Lung microvascular endothelial cell (primary cell): ENCODE data around the gene GET4. TPM values are rescaled to one million over a fixed set of nuclear protein-coding genes. Genes with fewer than 3 reads are reported as not detected.
"Not testable (repeated sequence)": the region's sequence is repeated elsewhere in the genome, so short reads cannot be mapped to it uniquely, and the experiment has no call there.

ENCODE experiments used
- DNase-seq, 2 donors: peaks; one replicate each; pipeline versions ENCODE4 v3.0.0 to v3.0.0-alpha.2; 2010; ENCODE audit warnings: low read depth in 2 of 2
- total RNA-seq: library from RNA; depleted of rRNA; stranded (reverse); fragments of >200 nt; gene quantifications from 2 replicates; pipeline ENCODE4 v1.2.1, GENCODE V29; 2014

The GET4 gene
- total RNA-seq, 1 donor from 2014 or later = 38.3 TPM

DNA sequence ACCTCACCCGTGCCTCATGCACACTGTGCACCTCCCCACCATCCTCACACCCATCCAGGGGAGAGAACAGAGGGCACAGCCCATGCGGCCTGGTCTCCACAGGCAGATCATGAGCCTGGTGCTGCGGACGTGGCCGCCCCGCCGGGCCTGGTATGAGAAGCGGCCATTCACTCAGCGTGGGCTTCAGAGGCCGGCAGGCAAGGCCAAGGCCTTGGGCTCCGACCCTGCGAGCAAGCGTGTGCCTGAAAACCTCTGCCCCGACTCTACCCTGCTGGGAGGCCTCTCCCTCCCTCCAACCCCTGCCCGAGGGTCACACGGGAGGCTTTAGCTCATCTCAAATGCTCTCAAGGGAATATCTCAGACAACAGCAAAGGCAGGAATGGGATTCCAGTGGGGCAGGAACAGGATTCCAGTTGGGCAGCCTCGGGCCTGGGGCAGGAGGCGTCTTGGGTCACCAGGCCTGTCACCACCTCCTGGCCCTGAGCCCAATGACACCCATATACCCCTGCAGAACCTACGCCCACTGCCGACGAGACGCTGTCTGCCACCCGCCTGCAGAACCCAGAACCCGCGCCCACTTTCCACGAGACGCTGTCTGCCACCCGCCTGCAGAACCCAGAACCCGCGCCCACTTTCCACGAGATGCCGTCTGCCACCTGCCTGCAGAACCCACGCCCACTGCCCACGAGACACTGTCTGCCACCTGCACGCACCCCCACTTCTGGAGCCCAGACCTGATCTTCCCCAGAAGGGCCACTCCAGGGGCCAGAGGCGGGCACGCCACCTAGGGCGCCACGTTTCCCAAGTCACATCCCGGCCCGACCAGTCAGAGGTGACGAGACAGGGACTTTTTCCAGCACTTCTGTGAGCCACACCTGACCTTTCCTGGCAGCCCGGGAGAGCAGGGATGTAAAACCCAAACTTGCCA is 39.2 kb downstream of the GET4 start:
- DNase-seq = no peak

DNA sequence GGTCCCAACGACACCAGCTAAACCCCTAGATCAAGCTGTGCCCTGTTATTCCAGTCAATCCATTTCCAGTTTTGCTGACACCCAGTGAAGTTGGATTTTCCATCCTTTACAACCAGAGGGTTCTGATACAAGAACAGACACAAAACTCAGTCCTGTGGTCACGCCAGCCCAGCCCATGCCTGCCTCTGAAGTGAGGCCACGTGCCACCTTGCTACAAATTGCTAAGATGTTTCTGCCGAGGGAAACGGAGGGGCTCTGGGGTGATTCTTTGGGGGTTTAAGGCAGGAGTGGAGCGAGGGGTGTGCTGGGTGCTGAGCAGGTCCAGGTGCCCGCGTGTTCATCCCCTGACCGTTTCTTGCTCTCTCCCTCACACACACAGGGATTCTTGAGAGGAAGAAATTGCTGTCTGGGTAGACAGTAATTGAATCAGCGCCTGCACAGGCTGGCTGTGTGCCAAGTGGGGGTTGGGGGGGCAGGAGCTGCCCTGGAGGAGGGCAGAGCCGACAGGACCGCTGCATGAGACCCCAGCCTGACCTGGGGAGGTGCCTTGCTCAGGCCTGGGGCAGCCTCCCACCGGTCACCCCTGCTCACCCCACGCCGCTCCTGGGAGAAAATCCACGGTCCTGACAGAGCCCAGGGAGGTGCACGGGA is 40.1 kb downstream of the GET4 start:
- no peak for DNase-seq

DNA sequence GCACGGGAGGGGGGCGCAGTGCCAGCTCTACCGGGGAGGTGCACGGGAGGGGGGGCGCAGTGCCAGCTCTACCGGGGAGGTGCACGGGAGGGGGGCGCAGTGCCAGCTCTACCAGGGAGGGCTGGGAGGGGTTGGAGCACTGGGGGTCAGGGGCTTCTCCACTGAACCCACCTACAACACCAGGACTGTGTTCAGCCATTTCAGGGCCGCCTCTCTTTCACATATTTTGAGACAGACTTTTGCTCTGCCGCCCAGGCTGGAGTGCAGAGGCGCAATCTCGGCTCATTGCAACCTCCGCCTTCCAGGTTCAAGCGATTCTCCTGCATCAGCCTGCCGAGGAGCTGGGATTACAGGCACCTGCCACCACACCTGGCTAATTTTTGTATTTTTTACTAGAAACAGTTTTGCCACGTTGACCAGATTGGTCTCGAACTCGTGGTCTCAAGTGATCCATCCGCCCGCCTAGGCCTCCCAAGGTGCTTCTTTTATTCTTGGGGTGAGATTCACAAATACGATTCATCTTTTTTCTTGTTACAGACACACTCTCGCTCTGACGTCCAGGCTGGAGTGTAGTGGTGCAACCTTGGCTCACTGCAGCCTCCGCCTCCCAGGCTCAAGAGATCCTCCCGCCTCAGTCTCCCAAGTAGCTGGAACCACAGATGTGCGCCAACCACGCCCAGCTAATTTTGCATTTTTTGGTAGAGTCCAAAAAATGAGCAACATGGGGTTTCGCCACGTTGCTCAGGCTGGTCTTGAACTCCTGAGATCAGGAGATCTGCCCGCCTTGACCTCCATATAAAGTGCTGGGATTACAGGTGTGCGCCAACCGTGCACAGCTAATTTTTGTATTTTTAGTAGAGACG is 41.1 kb downstream of the GET4 start:
- no peak for DNase-seq

DNA sequence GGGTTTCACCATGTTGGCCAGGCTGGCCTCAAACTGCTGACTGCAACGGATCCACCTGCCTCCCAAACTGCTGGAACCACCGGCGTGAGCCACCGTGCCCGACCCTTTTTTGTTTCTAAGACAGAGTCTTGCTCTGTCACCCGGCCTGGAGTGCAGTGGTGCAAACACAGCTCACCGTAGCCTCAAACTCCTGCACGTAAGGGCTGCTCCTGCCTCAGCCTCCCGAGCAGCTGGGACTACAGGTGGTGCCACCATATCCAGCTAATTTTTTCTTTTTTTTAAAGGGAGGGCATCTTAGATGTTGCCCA is 41.7 kb downstream of the GET4 start:
- DNase-seq = no peak

DNA sequence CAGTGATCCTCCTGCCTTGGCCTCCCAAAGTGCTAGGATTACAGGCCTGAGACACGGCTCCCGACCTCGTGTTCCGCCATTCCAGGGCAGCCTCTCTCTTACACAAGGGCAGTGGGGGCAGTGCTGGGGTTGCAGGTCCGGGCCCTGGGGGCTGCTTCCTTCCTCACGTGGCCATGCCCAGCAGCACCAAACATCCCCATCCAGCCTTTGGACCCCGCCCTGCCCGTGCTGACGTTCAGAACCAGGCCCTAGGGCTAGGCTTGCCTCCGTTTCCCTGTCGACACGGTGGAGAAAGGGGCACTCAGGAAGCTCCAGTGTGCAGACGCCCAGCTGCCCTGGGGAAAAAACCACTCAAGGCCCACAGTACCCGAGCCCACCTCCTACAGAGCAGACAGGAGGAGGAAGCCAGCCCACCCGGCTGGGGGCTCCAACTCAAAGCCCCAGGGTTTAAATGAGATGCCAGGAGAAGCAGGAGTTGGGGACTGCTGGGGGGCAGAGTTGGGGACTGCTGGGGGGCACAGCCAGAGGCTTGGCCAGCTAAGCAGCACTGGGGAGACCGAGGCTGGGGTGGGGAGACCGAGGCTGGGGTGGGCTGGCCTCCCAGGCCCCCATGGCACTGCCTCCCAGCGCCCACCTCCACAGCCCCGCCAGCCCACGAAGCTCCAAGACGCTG is 42.2 kb downstream of the GET4 start:
- DNase-seq = no peak

DNA sequence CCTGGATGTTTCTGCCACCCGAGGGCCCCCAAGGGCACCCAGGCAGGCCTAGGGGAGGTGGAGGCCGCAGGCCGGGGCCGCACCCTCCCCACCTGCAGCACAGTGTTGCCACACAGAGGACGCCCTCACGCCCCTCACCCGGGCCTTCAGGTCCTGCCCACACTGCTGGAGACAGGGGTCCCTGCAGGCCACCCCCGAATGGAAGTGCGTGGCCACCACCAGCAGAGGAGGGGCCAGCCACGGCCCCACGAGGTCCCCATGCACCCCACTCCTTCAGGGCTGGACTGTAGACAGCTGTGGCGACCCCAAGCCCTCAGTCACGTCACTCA is 42.7 kb downstream of the GET4 start:
- DNase-seq = no peak

DNA sequence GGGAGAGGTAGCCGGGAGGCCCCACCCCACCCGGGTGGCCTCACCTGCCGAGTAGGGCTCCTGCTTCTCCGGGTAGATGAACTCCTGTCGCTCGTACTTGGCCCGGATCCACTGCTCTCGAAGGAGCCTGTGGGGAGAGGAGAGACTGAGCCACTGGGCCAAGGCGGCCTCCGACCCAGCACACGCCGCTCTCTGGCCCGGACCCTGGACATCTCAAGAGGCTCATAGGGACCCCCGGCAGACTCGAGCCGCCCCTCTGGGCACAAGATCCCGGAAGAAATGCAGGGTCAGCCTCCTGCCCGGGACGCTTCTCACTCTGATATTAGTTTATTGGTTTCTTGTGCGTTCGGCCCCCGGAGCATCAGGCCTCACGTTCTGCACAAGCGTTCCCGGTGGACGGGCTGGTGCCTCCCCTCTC is 43.6 kb downstream of the GET4 start:
- DNase-seq = no peak

DNA sequence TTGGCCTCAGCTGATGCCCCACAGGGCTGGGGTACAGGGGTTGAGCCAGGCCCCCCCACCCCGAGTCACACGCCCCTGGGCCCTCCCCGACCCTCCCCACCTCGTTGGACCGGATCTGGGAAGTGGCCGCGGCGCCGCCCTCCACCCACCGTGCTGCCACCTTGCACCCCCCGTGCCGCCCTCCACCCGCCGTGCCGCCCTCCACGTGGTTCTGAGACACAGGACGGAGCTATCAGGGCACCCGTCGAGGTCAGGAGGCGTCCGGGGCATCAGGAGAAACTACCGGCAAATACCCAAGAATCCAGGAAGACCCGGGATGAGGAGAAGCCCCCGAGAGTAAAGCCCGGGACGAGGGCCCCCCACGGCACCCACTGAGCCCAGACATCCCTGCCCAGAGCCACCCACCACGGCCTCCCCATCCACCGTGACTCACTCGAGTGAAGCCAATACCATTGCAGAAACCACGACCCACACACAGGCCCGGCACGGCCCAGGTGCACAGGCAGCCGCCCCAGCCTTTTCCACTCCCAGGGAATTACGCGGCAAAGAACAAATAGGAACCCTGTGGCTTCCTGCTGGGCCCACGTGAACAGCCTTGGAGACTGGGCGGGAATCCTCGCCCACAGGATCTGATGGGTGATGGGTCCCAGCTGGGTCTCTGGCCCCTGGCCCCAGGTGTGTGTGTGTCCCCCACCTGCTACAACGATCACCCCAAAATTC is 44.2 kb downstream of the GET4 start:
- no peak for DNase-seq

DNA sequence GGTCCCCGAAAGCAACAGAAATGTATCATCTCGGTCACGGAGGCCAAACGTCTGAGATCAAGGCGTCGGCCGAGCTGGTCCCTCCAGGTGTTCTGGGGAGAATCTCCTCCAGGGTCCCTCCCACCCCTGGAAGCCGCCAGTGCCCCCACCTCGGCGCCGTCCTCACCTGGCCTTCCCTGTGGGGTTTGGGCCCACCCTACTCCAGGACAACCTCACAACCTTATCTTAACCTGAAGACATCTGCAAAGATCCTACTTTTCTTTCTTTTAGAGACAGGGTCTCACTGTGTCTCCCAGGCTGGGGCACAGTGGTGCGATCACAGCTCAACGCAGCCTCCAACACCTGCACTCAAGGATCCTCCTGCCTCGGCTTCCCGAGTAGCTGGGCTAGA is 44.7 kb downstream of the GET4 start:
- DNase-seq = no peak

DNA sequence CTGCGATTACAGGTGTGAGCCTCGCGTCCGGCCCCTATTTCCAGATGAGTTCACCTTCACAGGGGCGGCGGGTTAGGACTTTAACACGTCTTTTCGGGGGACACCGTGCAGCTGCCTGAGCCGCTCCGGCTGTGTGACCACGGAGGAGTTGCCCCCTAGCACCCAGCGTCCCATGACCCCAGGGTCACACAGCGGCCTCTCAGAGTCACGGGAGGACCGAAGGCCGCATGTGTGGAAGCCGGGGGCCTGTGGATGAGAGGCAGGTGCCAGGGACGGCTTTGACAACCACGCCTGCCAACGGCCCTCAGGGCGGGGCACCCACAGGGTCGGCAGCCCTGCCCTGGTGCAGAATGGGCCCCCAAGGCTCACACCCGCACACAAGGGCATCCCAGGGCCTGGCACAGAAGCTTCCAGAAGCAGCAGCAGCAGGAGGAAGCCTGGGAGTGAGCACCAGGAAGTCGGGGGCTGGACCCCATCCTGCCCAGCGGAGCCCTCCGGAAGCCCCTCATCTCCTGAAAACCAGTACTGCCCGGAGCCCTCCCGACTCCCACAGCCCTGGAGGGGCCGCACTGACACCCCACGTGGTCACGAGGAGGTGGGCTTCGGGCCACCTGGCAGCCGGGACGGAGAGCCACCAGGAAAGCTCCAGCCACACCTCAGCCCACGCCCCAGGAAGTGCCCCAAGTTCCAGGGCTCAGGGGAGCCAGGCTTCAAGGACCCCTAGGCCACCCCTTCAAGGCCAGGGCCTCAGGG is 45.4 kb downstream of the GET4 start:
- no peak for DNase-seq

DNA sequence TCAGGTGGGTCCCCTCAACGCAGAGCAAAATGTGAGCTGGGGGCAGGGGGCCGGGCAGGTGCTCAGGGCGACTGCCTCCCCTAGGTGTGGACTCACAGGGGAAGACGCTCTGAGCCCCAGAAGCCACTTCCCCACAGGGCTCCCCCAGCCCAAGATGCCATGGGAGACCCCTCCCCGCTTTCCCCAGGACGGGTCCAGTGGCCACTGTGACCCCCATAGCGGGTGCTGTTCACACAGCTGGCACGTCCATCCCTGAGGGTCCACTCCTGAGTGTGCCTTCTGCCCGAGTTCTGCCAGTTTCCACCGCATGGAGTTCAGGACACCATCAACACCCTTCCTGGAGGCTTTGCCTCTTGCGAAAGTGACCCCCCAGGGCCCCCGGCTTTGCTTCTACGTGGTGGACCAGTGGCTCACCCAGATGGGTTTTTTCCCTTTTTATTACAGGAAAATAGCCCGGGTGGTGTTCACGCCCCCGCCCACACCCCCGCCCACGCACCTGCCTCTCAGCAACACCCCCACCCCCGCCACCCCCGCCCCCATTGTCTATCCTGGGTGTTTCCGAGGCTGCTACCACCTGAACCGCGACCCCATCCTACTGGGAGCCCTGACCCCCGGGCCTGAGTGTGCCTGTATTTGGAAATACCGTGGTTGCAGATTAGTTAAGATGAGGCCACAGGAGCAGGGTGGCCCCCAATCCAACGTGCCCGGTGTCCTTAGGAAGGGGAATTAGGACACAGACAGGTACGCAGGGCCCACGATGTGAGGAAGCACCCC is 46.2 kb downstream of the GET4 start:
- no peak for DNase-seq

DNA sequence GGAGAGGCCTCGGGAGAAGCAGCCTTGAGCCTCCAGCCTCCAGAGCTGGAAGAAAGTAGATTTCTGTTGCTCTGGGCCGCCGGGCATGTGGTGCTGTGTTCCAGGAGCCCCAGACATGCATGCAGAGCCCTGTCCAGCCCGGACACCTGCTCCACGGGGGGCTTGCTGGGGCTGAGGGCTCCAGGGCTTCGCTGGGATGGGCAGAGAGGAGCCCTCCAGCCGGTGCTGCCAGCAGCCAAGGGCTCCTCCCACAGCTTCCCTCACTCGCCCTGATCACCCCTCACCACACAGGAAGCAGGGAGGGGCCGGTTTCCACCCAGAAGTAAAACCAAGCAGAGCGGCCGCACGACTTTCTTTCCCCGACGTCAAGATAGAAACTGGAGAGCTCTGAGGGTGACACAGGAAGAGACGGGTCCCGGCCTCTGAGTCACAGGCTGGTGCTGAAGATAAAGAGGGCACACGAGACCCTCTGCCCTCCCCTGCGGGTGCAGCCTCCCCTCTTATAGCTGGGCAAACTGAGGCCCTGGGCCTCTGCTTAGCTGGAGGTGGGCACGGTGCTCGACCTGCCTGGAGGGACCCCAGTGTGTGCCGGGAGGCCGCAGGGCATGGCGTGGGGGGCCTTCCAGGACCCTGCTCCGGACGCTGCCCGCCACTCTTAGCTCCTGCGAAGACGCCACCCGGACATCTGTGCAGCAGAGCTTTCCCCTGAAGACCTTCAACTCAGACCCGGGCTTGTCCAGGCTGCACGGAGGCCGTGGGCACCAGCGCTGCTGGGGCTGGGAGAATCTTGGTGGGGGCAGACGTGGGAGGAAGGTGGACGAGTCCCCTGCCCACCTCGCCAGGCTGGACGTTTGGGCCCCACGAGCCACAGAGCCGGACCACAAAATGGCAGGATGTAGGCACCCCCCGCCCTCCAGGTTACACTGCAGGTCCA is 47.0 kb downstream of the GET4 start:
- peak in 1 of 2 donors; percentile 14 for DNase-seq

DNA sequence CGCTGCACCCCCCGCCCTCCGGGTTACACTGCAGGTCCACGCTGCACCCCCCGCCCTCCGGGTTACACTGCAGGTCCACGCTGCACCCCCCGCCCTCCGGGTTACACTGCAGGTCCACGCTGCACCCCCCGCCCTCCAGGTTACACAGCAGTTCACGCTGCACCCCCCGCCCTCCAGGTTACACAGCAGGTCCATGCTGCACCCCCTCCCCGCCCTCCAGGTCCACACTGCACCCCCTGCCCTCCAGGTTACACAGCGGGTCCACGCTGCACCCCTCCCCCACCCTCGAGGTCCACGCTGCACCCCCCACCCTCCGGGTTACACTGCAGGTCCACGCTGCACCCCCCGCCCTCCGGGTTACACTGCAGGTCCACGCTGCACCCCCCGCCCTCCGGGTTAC is 47.7 kb downstream of the GET4 start:
- not testable (repeated sequence) for DNase-seq

DNA sequence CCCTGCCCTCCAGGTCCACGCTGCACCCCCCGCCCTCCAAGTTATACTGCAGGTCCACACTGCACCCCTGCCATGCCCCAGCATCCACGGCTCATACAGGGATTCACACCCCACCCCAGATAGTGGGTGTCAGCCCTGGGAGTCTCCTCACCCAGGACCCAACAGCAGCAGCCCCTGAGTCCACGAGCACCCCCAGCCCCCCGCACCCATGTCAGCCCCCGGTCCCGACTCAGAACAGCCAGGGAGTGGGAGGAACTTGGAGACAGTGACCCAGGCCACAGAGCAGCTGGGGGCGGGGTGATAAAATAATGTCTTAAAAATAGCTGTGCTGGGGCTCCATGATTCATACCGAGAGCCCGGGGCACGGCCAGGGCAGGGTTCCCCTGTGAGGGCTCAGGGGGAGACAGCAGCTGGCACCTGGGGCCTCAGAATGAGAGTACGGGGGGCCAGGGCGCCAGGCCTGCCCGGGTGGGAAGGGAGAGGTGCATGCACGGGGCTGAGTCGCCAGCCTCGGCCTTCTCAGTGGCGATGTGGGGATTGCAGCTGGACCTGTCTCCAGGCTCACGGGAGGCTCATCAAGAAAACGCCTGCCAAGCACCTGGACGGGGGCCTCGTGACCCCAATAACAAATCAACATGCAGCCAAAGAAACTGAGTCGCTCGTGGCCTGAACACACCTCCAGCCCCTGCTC is 48.3 kb downstream of the GET4 start:
- no peak for DNase-seq

DNA sequence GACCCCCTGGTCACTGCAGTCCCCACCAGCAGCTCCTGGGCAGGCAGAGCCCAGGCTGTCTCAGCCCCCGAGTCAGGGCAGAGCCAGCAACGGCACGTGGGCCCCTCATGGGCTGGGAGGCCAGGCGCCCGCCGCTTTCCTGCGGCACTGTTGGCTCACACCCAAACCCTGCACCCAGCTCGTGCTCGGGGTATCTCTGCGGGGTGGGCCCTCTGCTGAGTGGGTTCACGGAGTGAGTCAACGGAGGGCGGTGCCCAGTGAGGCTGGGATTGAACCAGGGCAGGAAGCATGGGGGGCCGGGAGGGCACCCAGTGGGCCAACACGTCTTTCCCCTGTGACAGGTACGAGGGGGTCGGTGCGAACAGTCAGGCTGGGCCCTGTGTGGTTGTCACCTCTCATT is 49.2 kb downstream of the GET4 start:
- DNase-seq = no peak

DNA sequence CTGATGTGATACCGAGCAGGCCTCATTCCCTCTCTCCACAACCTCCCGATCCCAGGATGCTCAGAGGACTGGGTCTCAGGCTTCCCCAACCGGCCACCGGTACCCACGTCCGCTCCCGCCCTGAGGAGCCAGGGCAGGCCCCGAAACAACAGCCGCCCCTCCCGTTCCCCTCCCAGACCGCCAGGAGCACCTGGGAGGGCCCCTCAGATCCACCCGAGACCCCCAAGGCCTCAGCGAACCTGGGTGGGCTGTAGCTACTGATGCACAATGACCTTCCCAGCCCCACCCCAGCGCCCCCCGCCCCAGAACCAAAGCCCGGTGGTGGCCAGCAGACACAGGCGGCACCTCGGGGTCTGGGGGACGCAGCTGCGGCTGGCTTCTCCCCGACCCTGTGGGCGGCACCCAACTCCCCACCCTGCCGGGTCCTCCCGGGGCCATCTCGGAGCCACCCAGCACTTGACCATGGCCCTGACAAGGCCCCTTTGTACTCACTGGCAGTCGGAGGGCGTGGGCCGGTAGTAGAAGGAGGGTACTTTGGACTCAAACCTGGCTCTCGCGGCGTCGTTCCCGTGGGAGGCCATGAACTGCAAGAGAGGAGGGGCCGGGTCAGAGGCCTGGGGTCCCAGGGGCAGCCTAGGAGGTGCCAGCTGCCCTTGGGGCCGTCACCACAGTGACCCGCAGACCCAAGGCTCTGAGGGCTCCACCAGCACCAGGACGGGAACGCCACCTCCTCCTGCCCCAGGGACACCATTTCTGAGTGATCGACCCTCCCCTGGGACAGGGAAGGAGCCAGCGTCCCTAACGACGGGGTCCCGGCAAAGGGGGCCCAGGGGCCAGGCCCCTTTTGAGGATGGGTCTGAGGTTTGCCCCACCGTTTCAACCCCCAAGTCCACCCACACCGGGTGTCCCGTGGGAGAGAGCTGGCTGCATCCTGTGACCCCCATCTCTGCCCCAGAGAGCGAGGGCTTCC is 50.0 kb downstream of the GET4 start:
- no peak for DNase-seq
